ENCODE data around the gene PAK6.

PAK6 gene

GRCh38 chr15:40238532-40239403 is at the start of gene PAK6:
Gene PAK6, plus strand, starts transcription at chr15:40239063. Its CDS starts 25,723 bp downstream, at chr15:40264786.
- no peaks in the 10 kb centered on the region for H3K9me3 ChIP-seq (ENCODE audit: severe bottlenecking)
- peak within 1 kb of the TSS; percentile 38 for H3K27ac ChIP-seq
- H3K4me3 ChIP-seq (ENCODE audit: low read depth, low read length): peak within 1 kb of the TSS; percentile 26
- DNase-seq: peak; percentile 41
- H3K36me3 ChIP-seq: no peaks in the 10 kb centered on the region
- no peaks in the 10 kb centered on the region for H3K27me3 ChIP-seq (ENCODE audit: insufficient read depth, low read depth, severe bottlenecking)
- no peak for TF ChIP-seq CTCF (IDR thresholded peaks at IDR 0.05; ENCODE audit: low read depth, low read length)

GRCh38 chr15:40190591-40190990 is 48.3 kb upstream of the PAK6 start:
- no peak overlapping the region for H3K27ac ChIP-seq
- H3K27me3 ChIP-seq (ENCODE audit: insufficient read depth, low read depth, severe bottlenecking): no peaks in the 10 kb centered on the region
- peaks cover 64% of the 10 kb centered on the region for H3K36me3 ChIP-seq
- no peak for TF ChIP-seq CTCF (IDR thresholded peaks at IDR 0.05; ENCODE audit: low read depth, low read length)
- DNase-seq: no peak
- no peaks in the 10 kb centered on the region for H3K9me3 ChIP-seq (ENCODE audit: severe bottlenecking)
- H3K4me3 ChIP-seq (ENCODE audit: low read depth, low read length): no peak overlapping the region

GRCh38 chr15:40192942-40193341 is 45.9 kb upstream of the PAK6 start:
- Histone ChIP-seq H3K27me3 (ENCODE audit: insufficient read depth, low read depth, severe bottlenecking) (no peaks in the 10 kb centered on the region), H3K4me3 (ENCODE audit: low read depth, low read length) (no peak overlapping the region), H3K36me3 (peaks cover 71% of the 10 kb centered on the region), H3K9me3 (ENCODE audit: severe bottlenecking) (no peaks in the 10 kb centered on the region), H3K27ac (no peak overlapping the region)
- TF ChIP-seq CTCF (IDR thresholded peaks at IDR 0.05; ENCODE audit: low read depth, low read length): no peak
- no peak for DNase-seq

- DNase-seq: no peak
- Histone ChIP-seq H3K27ac (no peak overlapping the region), H3K36me3 (peaks cover 74% of the 10 kb centered on the region), H3K9me3 (ENCODE audit: severe bottlenecking) (no peaks in the 10 kb centered on the region), H3K27me3 (ENCODE audit: insufficient read depth, low read depth, severe bottlenecking) (no peaks in the 10 kb centered on the region), H3K4me3 (ENCODE audit: low read depth, low read length) (no peak overlapping the region)
- no peak for TF ChIP-seq CTCF (IDR thresholded peaks at IDR 0.05; ENCODE audit: low read depth, low read length)
Measured at GRCh38 chr15:40197434-40197833, 41.4 kb upstream of the PAK6 start.

- H3K27me3 ChIP-seq (ENCODE audit: insufficient read depth, low read depth, severe bottlenecking): no peaks in the 10 kb centered on the region
- no peak for TF ChIP-seq CTCF (IDR thresholded peaks at IDR 0.05; ENCODE audit: low read depth, low read length)
- H3K27ac ChIP-seq: no peak overlapping the region
- H3K9me3 ChIP-seq (ENCODE audit: severe bottlenecking): no peaks in the 10 kb centered on the region
- H3K4me3 ChIP-seq (ENCODE audit: low read depth, low read length): no peak overlapping the region
- H3K36me3 ChIP-seq: peaks cover 75% of the 10 kb centered on the region
- DNase-seq: no peak
Measured at GRCh38 chr15:40198355-40199085, 40.3 kb upstream of the PAK6 start.

All from WERI-Rb-1 (cell line).